SU-DHL-6 (cell line): Measurements from ENCODE around the gene MEMO1.

ENCODE experiments used
- CTCF ChIP-seq: fragments of 200-600 bp; sonication (generic); IDR thresholded peaks from one replicate; pipeline ENCODE4 v1.5.1; 2017; ENCODE audit warnings: antibody characterized with exemption, mild to moderate bottlenecking, low read length, moderate library complexity; ENCODE audit not compliant: insufficient read depth, poor library complexity, severe bottlenecking
- EZH2phosphoT487 ChIP-seq: fragments of 200-600 bp; sonication (generic), shearing (Covaris generic); conservative IDR thresholded peaks from 2 replicates; pipeline ENCODE4 v1.6.1; 2018; ENCODE audit warnings: mild to moderate bottlenecking, antibody characterized with exemption, low read length, moderate library complexity, mixed read lengths

GRCh38 chr2:31943636-31944225 lies 67.1 kb downstream of the MEMO1 start:
- TF ChIP-seq CTCF (no peak), EZH2phosphoT487 (no peak)
